HEK293 (cell line): ENCODE measurements around the gene ARCN1.

Source experiments
- HOXA7 ChIP-seq: sonication (generic); formaldehyde crosslinking; IDR thresholded peaks from 2 replicates; pipeline ENCODE4 v1.8.1; 2022; ENCODE audit warnings: missing genetic modification reagents, borderline replicate concordance
- TCF7L2 ChIP-seq: IDR thresholded peaks from 2 replicates; pipeline ENCODE4 v1.6.1; 2011; ENCODE audit warnings: low read depth, mild to moderate bottlenecking, inconsistent platforms, low read length, moderate library complexity, borderline replicate concordance
- ZNF23 ChIP-seq: fragments of 450-650 bp; formaldehyde crosslinking; IDR thresholded peaks from 2 replicates; pipeline ENCODE4 v1.5.1; 2016; ENCODE audit warnings: missing biosample characterization, missing genetic modification characterization, borderline replicate concordance
- ZNF24 ChIP-seq: fragments of 450-650 bp; formaldehyde crosslinking; IDR thresholded peaks from 2 replicates; pipeline ENCODE4 v1.5.1; 2016; ENCODE audit warnings: missing biosample characterization, missing genetic modification characterization
- ZNF274 ChIP-seq, 2 experiments: fragments of 200-500 bp in 1 of 2; fragments of 450-650 bp in 1 of 2; sonication (Bioruptor generic) in 1 of 2; formaldehyde crosslinking in 1 of 2; IDR thresholded peaks; 2 replicates each; pipeline versions ENCODE4 v1.5.1 to v1.6.1; 2014 to 2016; ENCODE audit warnings: borderline replicate concordance in 1 of 2, inconsistent platforms in 1 of 2, low read length in 1 of 2, missing biosample characterization in 1 of 2, missing genetic modification characterization in 1 of 2
- ZNF510 ChIP-seq: fragments of 450-650 bp; formaldehyde crosslinking; IDR thresholded peaks from 2 replicates; pipeline ENCODE4 v1.5.1; 2018; ENCODE audit warnings: mild to moderate bottlenecking, missing genetic modification characterization, missing biosample characterization; ENCODE audit not compliant: insufficient replicate concordance
- TF ChIP-seq, protein P1 (sequence below): fragments of 450-650 bp; formaldehyde crosslinking; IDR thresholded peaks from 2 replicates; pipeline ENCODE4 v1.5.1; 2016; ENCODE audit warnings: missing biosample characterization, missing genetic modification characterization
- TF ChIP-seq, protein P2 (sequence below): fragments of 450-650 bp; formaldehyde crosslinking; IDR thresholded peaks from 2 replicates; pipeline ENCODE4 v1.5.1; 2016; ENCODE audit warnings: missing biosample characterization, missing genetic modification characterization
- TF ChIP-seq, protein P3 (sequence below): fragments of 450-650 bp; formaldehyde crosslinking; IDR thresholded peaks from 2 replicates; pipeline ENCODE4 v1.5.1; 2016; ENCODE audit warnings: missing biosample characterization, missing genetic modification characterization, low read depth
- TF ChIP-seq, protein P4 (sequence below): fragments of 450-650 bp; formaldehyde crosslinking; IDR thresholded peaks from 2 replicates; pipeline ENCODE4 v1.5.1; 2016; ENCODE audit warnings: missing biosample characterization, missing genetic modification characterization

DNA sequence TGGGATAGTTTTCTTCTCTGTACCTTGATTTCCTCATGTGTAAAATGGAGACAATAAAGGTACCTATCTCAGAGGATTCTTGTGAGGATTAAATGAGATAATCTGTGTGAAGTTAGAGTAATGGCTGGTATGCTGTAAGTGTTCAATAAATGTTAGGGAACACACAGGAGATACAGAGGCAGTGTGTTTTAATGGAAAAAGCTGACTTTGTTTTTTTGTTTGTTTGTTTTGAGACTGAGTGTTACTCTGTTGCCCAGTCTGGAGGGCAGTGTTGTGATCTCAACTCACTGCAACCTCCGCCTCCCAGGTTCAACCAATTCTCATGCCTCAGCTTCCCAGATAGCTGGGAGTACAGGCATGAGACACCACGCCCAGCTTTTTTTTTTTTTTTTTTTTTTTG is 2.5 kb upstream of the ARCN1 start:
- TF ChIP-seq, protein P1, sequence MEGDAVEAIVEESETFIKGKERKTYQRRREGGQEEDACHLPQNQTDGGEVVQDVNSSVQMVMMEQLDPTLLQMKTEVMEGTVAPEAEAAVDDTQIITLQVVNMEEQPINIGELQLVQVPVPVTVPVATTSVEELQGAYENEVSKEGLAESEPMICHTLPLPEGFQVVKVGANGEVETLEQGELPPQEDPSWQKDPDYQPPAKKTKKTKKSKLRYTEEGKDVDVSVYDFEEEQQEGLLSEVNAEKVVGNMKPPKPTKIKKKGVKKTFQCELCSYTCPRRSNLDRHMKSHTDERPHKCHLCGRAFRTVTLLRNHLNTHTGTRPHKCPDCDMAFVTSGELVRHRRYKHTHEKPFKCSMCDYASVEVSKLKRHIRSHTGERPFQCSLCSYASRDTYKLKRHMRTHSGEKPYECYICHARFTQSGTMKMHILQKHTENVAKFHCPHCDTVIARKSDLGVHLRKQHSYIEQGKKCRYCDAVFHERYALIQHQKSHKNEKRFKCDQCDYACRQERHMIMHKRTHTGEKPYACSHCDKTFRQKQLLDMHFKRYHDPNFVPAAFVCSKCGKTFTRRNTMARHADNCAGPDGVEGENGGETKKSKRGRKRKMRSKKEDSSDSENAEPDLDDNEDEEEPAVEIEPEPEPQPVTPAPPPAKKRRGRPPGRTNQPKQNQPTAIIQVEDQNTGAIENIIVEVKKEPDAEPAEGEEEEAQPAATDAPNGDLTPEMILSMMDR (tag by site-specific recombination) = no peak
- no peak for TF ChIP-seq ZNF23 (tag by site-specific recombination)
- no peak for TF ChIP-seq ZNF24
- TF ChIP-seq, protein P2, sequence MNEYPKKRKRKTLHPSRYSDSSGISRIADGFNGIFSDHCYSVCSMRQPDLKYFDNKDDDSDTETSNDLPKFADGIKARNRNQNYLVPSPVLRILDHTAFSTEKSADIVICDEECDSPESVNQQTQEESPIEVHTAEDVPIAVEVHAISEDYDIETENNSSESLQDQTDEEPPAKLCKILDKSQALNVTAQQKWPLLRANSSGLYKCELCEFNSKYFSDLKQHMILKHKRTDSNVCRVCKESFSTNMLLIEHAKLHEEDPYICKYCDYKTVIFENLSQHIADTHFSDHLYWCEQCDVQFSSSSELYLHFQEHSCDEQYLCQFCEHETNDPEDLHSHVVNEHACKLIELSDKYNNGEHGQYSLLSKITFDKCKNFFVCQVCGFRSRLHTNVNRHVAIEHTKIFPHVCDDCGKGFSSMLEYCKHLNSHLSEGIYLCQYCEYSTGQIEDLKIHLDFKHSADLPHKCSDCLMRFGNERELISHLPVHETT (tag by site-specific recombination) = no peak
- no peak for TF ChIP-seq ZNF510
- no peak for TF ChIP-seq HOXA7 (CRISPR knock-in tag)
- TF ChIP-seq TCF7L2 = no peak
- TF ChIP-seq ZNF274 (IDR thresholded peaks at IDR 0.05; ENCODE audit: low read length) = no peak
- TF ChIP-seq ZNF274 (tag by site-specific recombination; IDR thresholded peaks at IDR 0.05; ENCODE audit: borderline replicate concordance) = no peak
- TF ChIP-seq, protein P3, sequence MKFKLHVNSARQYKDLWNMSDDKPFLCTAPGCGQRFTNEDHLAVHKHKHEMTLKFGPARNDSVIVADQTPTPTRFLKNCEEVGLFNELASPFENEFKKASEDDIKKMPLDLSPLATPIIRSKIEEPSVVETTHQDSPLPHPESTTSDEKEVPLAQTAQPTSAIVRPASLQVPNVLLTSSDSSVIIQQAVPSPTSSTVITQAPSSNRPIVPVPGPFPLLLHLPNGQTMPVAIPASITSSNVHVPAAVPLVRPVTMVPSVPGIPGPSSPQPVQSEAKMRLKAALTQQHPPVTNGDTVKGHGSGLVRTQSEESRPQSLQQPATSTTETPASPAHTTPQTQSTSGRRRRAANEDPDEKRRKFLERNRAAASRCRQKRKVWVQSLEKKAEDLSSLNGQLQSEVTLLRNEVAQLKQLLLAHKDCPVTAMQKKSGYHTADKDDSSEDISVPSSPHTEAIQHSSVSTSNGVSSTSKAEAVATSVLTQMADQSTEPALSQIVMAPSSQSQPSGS (tag by site-specific recombination) = no peak
- TF ChIP-seq, protein P4, sequence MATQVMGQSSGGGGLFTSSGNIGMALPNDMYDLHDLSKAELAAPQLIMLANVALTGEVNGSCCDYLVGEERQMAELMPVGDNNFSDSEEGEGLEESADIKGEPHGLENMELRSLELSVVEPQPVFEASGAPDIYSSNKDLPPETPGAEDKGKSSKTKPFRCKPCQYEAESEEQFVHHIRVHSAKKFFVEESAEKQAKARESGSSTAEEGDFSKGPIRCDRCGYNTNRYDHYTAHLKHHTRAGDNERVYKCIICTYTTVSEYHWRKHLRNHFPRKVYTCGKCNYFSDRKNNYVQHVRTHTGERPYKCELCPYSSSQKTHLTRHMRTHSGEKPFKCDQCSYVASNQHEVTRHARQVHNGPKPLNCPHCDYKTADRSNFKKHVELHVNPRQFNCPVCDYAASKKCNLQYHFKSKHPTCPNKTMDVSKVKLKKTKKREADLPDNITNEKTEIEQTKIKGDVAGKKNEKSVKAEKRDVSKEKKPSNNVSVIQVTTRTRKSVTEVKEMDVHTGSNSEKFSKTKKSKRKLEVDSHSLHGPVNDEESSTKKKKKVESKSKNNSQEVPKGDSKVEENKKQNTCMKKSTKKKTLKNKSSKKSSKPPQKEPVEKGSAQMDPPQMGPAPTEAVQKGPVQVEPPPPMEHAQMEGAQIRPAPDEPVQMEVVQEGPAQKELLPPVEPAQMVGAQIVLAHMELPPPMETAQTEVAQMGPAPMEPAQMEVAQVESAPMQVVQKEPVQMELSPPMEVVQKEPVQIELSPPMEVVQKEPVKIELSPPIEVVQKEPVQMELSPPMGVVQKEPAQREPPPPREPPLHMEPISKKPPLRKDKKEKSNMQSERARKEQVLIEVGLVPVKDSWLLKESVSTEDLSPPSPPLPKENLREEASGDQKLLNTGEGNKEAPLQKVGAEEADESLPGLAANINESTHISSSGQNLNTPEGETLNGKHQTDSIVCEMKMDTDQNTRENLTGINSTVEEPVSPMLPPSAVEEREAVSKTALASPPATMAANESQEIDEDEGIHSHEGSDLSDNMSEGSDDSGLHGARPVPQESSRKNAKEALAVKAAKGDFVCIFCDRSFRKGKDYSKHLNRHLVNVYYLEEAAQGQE = no peak
